ENCODE data around the gene RPLP2.
A peak's percentile ranks its signal among the peaks of the same experiment; 100 is the strongest.

Gene RPLP2

DNA sequence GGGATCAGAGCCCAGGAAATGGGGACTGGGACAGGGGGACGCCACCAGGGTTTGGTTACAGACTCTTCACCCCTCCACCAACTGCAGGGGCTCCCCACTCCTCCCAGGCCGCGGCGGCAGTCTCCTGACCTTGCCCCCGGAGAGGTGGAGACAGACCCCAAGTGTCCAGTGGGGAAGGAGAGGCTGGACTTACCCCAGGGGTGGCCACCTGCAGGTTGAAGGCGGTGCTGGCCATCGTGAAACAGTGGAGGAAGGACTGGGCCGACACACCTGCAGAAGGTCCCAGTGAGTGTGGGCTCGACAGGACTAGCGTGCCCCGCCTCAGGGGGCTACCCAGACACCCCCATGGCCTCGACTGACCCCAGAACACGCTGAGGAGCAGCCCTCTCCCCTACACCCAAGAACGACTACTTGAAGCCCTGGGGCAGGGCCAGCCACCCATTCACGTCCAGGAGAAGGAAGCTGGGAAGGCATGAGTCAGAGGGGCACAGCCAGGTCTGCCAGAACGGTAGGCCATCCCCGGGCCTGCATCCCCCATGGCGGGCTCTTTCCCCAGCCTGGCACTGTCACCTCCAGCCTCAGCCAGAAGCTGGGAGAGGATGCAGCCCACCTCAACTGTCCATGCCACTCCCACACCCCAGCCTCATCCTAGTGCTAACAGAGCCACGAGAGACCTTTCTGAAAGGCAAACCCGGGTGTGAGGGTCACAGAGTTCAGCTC, 34.7 kb upstream of the RPLP2 start:
- Histone ChIP-seq H3K36me3 (ENCODE audit: control insufficient read depth in 4 of 4, insufficient read depth in 4 of 4, low read length in 3 of 4) (peaks cover 9 to 47% (median 25%) of the 10 kb centered on the region in 4 experiments), H3K27me3 (replicated peaks in 2 of 5; ENCODE audit: control insufficient read depth in 4 of 5, insufficient read depth in 5 of 5, low read length in 4 of 5) (no peaks in the 10 kb centered on the region), H3K4me3 (ENCODE audit: control insufficient read depth in 1 of 7, extremely low read depth in 1 of 7, insufficient read depth in 4 of 7, low read depth in 2 of 7, low read length in 6 of 7) (no peak overlapping the region), H3K9me3 (ENCODE audit: control extremely low read depth in 1 of 5, control insufficient read depth in 4 of 5, insufficient read depth in 2 of 5, low read depth in 1 of 5, low read length in 4 of 5) (no peaks in the 10 kb centered on the region), H3K4me1 (ENCODE audit: control extremely low read depth in 1 of 4, control insufficient read depth in 4 of 4, insufficient read depth in 4 of 4, low read length in 3 of 4) (peaks cover 0 to 25% (median 19%) of the 10 kb centered on the region in 4 experiments), H3K27ac (ENCODE audit: insufficient read depth in 1 of 2, low read depth in 1 of 2, low read length in 2 of 2, poor library complexity in 1 of 2, severe bottlenecking in 2 of 2) (peak overlapping the region in 1 of 2 experiments; percentile 25)
- DNase-seq, result no peak
- WGBS (ENCODE audit: insufficient coverage), result 91% methylated on average over 11 of the region's 20 CpGs
- ChIA-PET POLR2A (no interaction called here), CTCF (interaction anchor here (0.6 to 1.8 kb wide), 9 partner anchors 9 to 1132 kb away, joined by 3 to 9 read pairs (median 3); no protein-coding TSS in a partner anchor)

- Histone ChIP-seq H3K4me3 (ENCODE audit: control insufficient read depth in 1 of 7, extremely low read depth in 1 of 7, insufficient read depth in 4 of 7, low read depth in 2 of 7, low read length in 6 of 7) (peak overlapping the region; percentile 20 to 84 (median 75)), H3K4me1 (ENCODE audit: control extremely low read depth in 1 of 4, control insufficient read depth in 4 of 4, insufficient read depth in 4 of 4, low read length in 3 of 4) (peaks cover 0 to 25% (median 19%) of the 10 kb centered on the region in 4 experiments), H3K27ac (ENCODE audit: insufficient read depth in 1 of 2, low read depth in 1 of 2, low read length in 2 of 2, poor library complexity in 1 of 2, severe bottlenecking in 2 of 2) (peak overlapping the region in 1 of 2 experiments; percentile 58)
Measured at GRCh38 chr11:776263-776560, 33.6 kb upstream of the RPLP2 start.

GRCh38 chr11:776561-777287, 33.0 kb upstream of the RPLP2 start:
- Histone ChIP-seq H3K9me3 (ENCODE audit: control extremely low read depth in 1 of 5, control insufficient read depth in 4 of 5, insufficient read depth in 2 of 5, low read depth in 1 of 5, low read length in 4 of 5) (no peaks in the 10 kb centered on the region), H3K4me3 (ENCODE audit: control insufficient read depth in 1 of 7, extremely low read depth in 1 of 7, insufficient read depth in 4 of 7, low read depth in 2 of 7, low read length in 6 of 7) (peak overlapping the region; percentile 58 to 84 (median 75)), H3K27me3 (replicated peaks in 2 of 5; ENCODE audit: control insufficient read depth in 4 of 5, insufficient read depth in 5 of 5, low read length in 4 of 5) (no peaks in the 10 kb centered on the region), H3K4me1 (ENCODE audit: control extremely low read depth in 1 of 4, control insufficient read depth in 4 of 4, insufficient read depth in 4 of 4, low read length in 3 of 4) (peaks cover 0 to 25% (median 19%) of the 10 kb centered on the region in 4 experiments), H3K36me3 (ENCODE audit: control insufficient read depth in 4 of 4, insufficient read depth in 4 of 4, low read length in 3 of 4) (peaks cover 4 to 36% (median 16%) of the 10 kb centered on the region in 4 experiments), H3K27ac (ENCODE audit: insufficient read depth in 1 of 2, low read depth in 1 of 2, low read length in 2 of 2, poor library complexity in 1 of 2, severe bottlenecking in 2 of 2) (peak overlapping the region in 1 of 2 experiments; percentile 66)
- peak in 2 of 3 donors; percentile 54 to 67 for DNase-seq
- POLR2A ChIA-PET, result interaction anchor here (0.8 to 1.1 kb wide), 2 partner anchors 9 to 20 kb away, joined by 3 read pairs; no protein-coding TSS in a partner anchor
- CTCF ChIA-PET, result interaction anchor here (0.9 to 1.8 kb wide), 5 partner anchors 10 to 31 kb away, joined by 3 to 9 read pairs (median 4); no protein-coding TSS in a partner anchor
- WGBS (ENCODE audit: insufficient coverage), result 2% methylated on average over 26 of the region's 65 CpGs

More at GRCh38 chr11:776263-776560, 33.6 kb upstream of the RPLP2 start:
- POLR2A ChIA-PET, result interaction anchor here (0.8 to 1.1 kb wide), 2 partner anchors 9 to 19 kb away, joined by 3 read pairs; no protein-coding TSS in a partner anchor
- DNase-seq, result no peak
- no peaks in the 10 kb centered on the region for H3K9me3 ChIP-seq (ENCODE audit: control extremely low read depth in 1 of 5, control insufficient read depth in 4 of 5, insufficient read depth in 2 of 5, low read depth in 1 of 5, low read length in 4 of 5)
- no peaks in the 10 kb centered on the region for H3K27me3 ChIP-seq (replicated peaks in 2 of 5; ENCODE audit: control insufficient read depth in 4 of 5, insufficient read depth in 5 of 5, low read length in 4 of 5)
- CTCF ChIA-PET, result interaction anchor here (0.9 to 1.8 kb wide), 6 partner anchors 10 to 30 kb away, joined by 3 to 9 read pairs (median 4); no protein-coding TSS in a partner anchor
- 92% methylated on average over 5 of the region's 11 CpGs for WGBS (ENCODE audit: insufficient coverage)
- H3K36me3 ChIP-seq (ENCODE audit: control insufficient read depth in 4 of 4, insufficient read depth in 4 of 4, low read length in 3 of 4), result peaks cover 4 to 41% (median 20%) of the 10 kb centered on the region in 4 experiments

GRCh38 chr11:777288-778255, 32.2 kb upstream of the RPLP2 start, which contains the start of gene GATD1:
Gene GATD1 (minus strand): TSS chr11:777487. CDS start chr11:777462, 25 bp downstream.
- peak; percentile 80 to 89 (median 86) for DNase-seq
- Histone ChIP-seq H3K4me1 (ENCODE audit: control extremely low read depth in 1 of 4, control insufficient read depth in 4 of 4, insufficient read depth in 4 of 4, low read length in 3 of 4) (peaks cover 0 to 25% (median 19%) of the 10 kb centered on the region in 4 experiments), H3K27ac (ENCODE audit: insufficient read depth in 1 of 2, low read depth in 1 of 2, low read length in 2 of 2, poor library complexity in 1 of 2, severe bottlenecking in 2 of 2) (peak within 1 kb of the TSS in 1 of 2 experiments; percentile 66), H3K9me3 (ENCODE audit: control extremely low read depth in 1 of 5, control insufficient read depth in 4 of 5, insufficient read depth in 2 of 5, low read depth in 1 of 5, low read length in 4 of 5) (no peaks in the 10 kb centered on the region), H3K36me3 (ENCODE audit: control insufficient read depth in 4 of 4, insufficient read depth in 4 of 4, low read length in 3 of 4) (peaks cover 3 to 27% (median 11%) of the 10 kb centered on the region in 4 experiments), H3K27me3 (replicated peaks in 2 of 5; ENCODE audit: control insufficient read depth in 4 of 5, insufficient read depth in 5 of 5, low read length in 4 of 5) (no peaks in the 10 kb centered on the region), H3K4me3 (ENCODE audit: control insufficient read depth in 1 of 7, extremely low read depth in 1 of 7, insufficient read depth in 4 of 7, low read depth in 2 of 7, low read length in 6 of 7) (peak within 1 kb of the TSS; percentile 58 to 84 (median 75))
- under 1% methylated on average over 95 of the region's 110 CpGs for WGBS (ENCODE audit: insufficient coverage)
- ChIA-PET CTCF (interaction anchor here (0.9 to 1.8 kb wide), 4 partner anchors 9 to 71 kb away, joined by 3 to 4 read pairs (median 3); no protein-coding TSS in a partner anchor), POLR2A (no interaction called here)

- ChIA-PET POLR2A (no interaction called here), CTCF (interaction anchor here (0.9 to 1.3 kb wide), 4 partner anchors 15 to 69 kb away, joined by 3 read pairs; no protein-coding TSS in a partner anchor)
- H3K4me3 ChIP-seq (ENCODE audit: control insufficient read depth in 1 of 7, extremely low read depth in 1 of 7, insufficient read depth in 4 of 7, low read depth in 2 of 7, low read length in 6 of 7), result no peak overlapping the region
- no peaks in the 10 kb centered on the region for H3K27me3 ChIP-seq (replicated peaks in 2 of 5; ENCODE audit: control insufficient read depth in 4 of 5, insufficient read depth in 5 of 5, low read length in 4 of 5)
- H3K27ac ChIP-seq (ENCODE audit: insufficient read depth in 1 of 2, low read depth in 1 of 2, low read length in 2 of 2, poor library complexity in 1 of 2, severe bottlenecking in 2 of 2), result no peak overlapping the region
- H3K4me1 ChIP-seq (ENCODE audit: control extremely low read depth in 1 of 4, control insufficient read depth in 4 of 4, insufficient read depth in 4 of 4, low read length in 3 of 4), result peaks cover 0 to 25% (median 20%) of the 10 kb centered on the region in 4 experiments
- H3K9me3 ChIP-seq (ENCODE audit: control extremely low read depth in 1 of 5, control insufficient read depth in 4 of 5, insufficient read depth in 2 of 5, low read depth in 1 of 5, low read length in 4 of 5), result no peaks in the 10 kb centered on the region
- H3K36me3 ChIP-seq (ENCODE audit: control insufficient read depth in 4 of 4, insufficient read depth in 4 of 4, low read length in 3 of 4), result peaks cover 0 to 16% (median 3%) of the 10 kb centered on the region in 4 experiments
- WGBS (ENCODE audit: insufficient coverage), result 96% methylated on average over 18 of the region's 23 CpGs
- DNase-seq, result no peak
Measured at GRCh38 chr11:778976-779954, 30.5 kb upstream of the RPLP2 start.

Data from common myeloid progenitor, CD34-positive (primary cell).